NCI-H2227 (cell line): ENCODE results near the gene ZFR.
"Not testable (repeated sequence)": the region's sequence is repeated elsewhere in the genome, so short reads cannot be mapped to it uniquely, and the experiment has no call there.

Source experiments
- DNase-seq: peaks from one replicate; lab custom pipeline; 2025; ENCODE audit not compliant: unreplicated experiment; lab: John Stamatoyannopoulos, UW

The ZFR gene

DNA sequence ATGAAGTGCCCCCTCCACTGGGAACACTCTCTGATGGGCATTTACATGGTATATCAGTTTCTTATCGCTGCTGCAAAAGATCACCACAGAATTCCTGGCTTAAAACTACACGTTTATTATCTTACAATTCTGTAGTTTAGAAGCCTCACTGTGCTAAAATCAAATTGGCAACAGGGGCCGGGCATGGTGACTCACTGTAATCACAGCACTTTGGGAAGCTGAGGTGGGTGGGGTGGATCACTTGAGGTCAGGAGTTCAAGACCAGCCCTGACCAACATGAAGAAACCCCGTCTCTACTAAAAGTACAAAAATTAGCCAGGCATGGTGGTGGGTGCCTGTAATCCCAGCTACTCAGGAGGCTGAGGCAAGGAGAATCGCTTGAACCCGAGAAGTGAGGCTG is 7.8 kb upstream of the ZFR start:
- DNase-seq, result not testable (repeated sequence)

DNA sequence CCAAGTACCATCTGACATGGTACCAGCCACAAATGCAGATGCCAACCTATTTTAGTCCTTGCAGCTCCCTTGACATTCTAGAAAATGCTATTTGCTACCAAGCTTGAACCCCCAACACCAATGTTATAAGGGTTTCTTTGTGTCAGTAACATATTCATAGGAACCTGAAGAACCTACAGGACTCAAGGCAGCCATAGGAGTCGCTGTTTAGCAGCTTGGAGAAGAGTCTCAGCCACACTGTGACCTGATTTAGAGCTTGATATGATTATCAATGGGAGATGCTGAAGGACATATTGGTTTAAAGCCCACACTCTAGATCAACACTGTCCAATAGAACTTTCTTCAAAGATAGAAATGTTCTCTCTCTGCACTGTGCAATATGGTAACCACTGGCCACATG is 6.4 kb upstream of the ZFR start:
- DNase-seq, result no peak

DNA sequence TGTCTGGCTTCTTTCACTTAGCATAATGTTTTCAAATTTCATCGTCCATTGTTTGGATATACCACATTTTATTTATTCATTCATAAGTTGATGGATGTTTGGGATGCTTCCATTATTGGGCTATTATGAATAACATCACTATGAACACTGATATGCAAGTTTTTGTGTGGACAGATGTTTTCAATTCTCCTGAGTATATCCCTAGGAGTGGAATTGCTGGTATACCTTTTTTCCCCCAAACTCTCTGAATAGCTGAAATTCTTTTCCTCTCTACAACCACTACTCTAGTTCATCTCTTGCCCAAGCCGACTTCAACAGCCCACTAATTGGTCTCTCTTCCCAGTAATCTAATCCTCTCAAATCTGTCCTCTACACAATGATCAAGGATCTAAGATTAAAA is 4.7 kb upstream of the ZFR start:
- DNase-seq, result no peak

GRCh38 chr5:32446630-32447029 is 2.1 kb upstream of the ZFR start:
- no peak for DNase-seq

GRCh38 chr5:32445831-32446614 is 1.5 kb upstream of the ZFR start:
- no peak for DNase-seq

DNA sequence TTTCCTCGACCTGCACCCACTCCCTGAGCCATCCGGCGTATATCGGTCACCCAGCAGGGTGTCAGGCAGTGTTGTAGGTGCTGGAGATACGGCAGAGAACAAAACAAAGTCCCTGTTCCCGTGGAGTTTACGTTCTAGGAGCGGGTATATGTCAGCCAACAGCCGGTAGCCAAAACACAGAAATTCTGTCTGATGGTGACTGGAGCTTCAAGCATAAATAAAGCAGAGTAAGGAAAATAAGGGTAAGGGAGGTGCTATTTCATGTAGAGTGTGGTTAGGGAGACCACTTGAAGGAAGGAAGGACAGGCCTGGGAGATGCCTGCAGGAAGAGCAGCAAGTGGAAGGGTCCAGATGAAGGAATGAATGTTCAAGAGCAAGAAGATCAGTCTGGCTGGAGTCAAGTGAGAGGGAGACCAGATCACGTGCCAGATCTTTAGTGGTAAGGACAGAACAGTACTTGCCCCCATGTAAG is 783 bp upstream of the ZFR start:
- no peak for DNase-seq

DNA sequence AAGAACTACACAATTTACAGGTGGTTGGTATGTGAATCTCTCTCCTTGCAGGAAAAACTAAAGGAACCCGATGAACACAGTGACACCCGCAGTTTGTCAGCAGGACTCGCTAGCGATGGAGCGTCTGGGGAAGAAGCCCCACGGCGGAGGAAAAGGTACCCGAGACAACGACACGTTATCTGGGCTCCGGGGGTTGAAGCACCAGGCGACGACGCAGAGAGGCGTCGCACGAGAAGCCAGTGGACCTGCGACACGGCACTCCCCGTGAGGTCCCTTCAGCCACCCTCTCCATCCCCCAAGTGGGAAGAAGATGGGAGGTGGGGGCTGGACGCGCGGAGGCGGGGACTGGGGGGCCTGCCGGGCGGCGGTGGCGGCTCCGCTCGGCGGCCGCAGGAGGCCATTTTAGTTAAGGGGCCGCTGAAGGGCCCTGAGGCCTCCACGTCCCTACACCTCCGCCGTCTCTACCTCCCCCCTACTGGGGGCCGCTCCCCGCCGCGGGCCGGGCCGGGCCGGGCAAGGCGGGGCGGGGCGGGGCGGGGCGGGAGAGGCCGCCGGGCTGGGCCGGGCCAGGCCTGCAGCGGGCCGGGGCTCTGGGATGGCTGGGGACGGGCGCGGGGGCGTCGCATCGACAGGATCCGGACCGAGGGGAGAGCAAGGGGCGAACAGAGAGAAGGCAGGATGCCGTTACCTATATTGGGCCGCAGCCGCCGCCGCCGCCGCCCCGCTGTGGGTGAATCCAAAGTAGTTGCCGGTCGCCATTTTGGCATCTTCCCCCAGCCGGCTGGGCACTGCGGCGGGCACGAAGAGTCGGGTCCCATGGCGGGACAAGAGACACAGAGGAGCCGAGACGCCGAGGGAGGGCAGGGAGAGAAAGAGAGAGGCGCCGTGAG is 754 bp downstream of the ZFR start:
- peak; percentile 70 for DNase-seq

DNA sequence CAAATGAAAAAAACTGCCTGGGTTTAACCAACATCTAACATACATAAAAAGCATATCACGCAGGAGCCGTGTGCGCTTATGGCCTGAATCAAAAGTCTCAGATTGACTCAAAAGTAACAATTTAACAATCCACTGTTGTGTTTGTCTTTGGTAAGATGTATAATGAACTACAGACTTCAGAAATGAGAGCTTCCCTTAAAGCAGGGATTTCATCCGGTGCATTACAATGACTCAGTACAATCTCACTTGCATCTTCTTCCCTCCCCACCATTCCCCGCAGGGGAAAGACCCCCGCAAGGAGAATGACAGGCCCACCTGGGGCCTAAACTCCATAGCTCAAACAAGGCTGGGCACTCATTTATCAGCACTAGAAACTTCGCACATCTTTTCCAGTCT is 1.4 kb downstream of the ZFR start:
- no peak for DNase-seq

- no peak for DNase-seq
These were observed 5.4 kb downstream of the ZFR start for GRCh38 chr5:32439086-32439642.

GRCh38 chr5:32436553-32437242 is 7.8 kb downstream of the ZFR start:
- DNase-seq, result no peak

DNA sequence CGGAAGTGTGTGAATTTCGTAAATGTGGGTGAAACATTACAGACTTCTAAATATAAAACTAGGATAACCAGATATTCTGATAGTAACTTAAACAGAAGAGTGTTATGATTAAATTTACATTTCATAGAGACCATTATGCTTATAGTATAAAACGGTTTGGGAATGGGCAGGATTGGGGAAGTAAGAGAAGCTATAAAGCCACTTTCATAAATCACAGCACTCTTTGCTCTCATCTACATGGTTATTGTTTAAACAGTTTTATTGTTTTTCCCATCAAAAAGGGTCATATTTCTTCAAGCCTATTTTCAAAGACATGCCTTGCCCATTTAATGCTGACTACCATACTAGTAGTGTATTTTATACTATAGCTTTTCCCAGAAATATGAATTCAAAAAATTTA is 9.2 kb downstream of the ZFR start:
- DNase-seq, result no peak

- DNase-seq, result no peak
These were observed 10.3 kb downstream of the ZFR start for GRCh38 chr5:32434221-32434620.

GRCh38 chr5:32432633-32433032 is 11.9 kb downstream of the ZFR start:
- DNase-seq, result no peak

GRCh38 chr5:32430825-32431224 is 13.7 kb downstream of the ZFR start:
- not testable (repeated sequence) for DNase-seq

DNA sequence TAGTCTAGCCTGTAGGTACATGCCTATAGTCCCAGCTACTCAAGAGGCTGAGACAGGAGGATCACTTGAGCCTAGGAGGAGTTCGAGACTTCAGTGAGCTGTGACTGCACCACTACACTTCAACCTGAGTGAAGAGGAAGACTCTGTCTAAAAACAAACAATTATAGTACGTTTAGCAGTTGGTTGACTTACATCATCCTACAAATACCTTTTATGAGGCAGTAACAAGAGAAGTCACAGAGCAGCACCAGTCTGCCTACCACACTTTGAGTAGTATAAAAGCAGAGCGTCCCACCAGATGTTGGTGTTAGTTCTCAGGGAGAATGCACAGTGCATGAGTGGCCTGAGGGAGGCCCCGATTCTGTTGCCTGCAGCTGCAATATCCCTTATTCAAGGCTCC is 16.1 kb downstream of the ZFR start:
- no peak for DNase-seq

GRCh38 chr5:32426440-32427151 is 17.9 kb downstream of the ZFR start:
- DNase-seq, result no peak

- DNase-seq, result no peak
These were observed 21.8 kb downstream of the ZFR start for GRCh38 chr5:32422697-32423096.

GRCh38 chr5:32421075-32421474 is 23.5 kb downstream of the ZFR start:
- no peak for DNase-seq

GRCh38 chr5:32420506-32420905 is 24.0 kb downstream of the ZFR start:
- DNase-seq, result no peak

GRCh38 chr5:32419791-32420190 is 24.7 kb downstream of the ZFR start:
- DNase-seq, result no peak
